Fibroblast of mammary gland (primary cell): ENCODE results near the gene SERPINB5.

Experiments used
- DNase-seq: peaks from one replicate; pipeline ENCODE4 v3.0.0-alpha.2; 2010; ENCODE audit warnings: low read depth
- H3K4me3 ChIP-seq: 2 replicates; pipeline ENCODE4 v1.5.1; 2011; ENCODE audit warnings: low read depth, mild to moderate bottlenecking, low read length, moderate library complexity; ENCODE audit not compliant: control insufficient read depth
- TF ChIP-seq, protein P1 (sequence below): conservative IDR thresholded peaks from 2 replicates; pipeline ENCODE4 v1.5.1; 2011; ENCODE audit warnings: low read depth, low read length, inconsistent platforms; ENCODE audit not compliant: control insufficient read depth, insufficient read depth

SERPINB5 gene

DNA sequence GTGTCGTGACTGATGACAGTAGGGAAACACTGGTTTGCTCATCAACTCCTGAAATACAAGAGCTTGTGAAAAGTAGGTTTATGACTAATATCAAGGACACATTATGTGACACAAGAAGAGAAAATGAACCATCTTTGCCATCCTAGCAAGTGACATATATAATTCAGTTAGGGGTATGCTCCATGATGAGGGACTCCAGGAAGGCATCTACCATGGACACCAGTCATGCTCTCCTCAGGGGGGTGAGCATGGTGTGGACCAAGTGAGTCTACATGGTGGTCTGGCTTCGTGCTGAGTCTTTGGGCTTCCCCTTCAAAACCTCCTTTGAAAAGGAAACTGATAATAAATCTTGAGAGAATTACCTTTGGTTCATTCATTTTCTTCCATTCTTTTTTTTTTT, 11.7 kb upstream of the SERPINB5 start:
- TF ChIP-seq, protein P1, sequence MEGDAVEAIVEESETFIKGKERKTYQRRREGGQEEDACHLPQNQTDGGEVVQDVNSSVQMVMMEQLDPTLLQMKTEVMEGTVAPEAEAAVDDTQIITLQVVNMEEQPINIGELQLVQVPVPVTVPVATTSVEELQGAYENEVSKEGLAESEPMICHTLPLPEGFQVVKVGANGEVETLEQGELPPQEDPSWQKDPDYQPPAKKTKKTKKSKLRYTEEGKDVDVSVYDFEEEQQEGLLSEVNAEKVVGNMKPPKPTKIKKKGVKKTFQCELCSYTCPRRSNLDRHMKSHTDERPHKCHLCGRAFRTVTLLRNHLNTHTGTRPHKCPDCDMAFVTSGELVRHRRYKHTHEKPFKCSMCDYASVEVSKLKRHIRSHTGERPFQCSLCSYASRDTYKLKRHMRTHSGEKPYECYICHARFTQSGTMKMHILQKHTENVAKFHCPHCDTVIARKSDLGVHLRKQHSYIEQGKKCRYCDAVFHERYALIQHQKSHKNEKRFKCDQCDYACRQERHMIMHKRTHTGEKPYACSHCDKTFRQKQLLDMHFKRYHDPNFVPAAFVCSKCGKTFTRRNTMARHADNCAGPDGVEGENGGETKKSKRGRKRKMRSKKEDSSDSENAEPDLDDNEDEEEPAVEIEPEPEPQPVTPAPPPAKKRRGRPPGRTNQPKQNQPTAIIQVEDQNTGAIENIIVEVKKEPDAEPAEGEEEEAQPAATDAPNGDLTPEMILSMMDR, result no peak
- no peak overlapping the region for H3K4me3 ChIP-seq

DNA sequence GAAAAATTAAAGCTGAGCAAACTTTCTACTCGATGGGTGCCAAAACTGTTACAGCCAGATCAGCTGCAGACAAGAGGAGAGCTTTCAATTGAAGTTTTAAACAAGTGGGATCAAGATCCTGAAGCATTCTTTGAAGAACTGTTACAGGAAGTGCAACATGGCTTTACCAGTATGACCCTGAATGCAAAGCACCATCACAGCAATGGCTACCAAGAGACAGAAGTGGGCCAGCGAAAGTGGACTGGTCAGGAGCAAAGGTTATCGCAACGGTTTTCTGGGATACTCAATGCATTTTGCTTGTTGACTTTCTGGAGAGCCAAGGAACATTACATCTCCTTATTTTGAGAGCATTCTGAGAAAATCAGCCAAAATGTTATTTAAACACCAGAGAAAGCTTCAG, 9.1 kb upstream of the SERPINB5 start:
- TF ChIP-seq, protein P1, result no peak
- no peak for DNase-seq
- no peak overlapping the region for H3K4me3 ChIP-seq

More for the DNA sequence above, 11.7 kb upstream of the SERPINB5 start:
- no peak for DNase-seq

DNA sequence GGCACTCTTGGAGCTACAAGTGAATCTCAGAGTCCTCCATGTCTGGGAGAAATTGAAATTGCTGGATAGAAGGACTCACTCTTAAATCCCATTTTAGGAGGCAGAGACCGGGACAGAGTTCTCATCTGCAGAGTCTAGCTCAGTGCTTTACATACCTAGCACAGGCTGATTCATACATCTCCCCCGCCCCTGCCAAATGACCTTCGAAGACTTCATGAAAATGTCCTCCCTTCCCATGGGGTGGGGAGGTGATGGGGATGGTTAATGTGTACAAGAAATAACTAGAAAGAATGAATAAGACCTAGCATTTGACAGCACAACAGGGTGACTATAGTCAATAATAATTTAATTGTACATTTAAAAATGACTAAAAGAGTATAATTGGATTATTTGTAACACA, 8.2 kb upstream of the SERPINB5 start:
- TF ChIP-seq, protein P1, result no peak
- H3K4me3 ChIP-seq, result no peak overlapping the region
- no peak for DNase-seq

DNA sequence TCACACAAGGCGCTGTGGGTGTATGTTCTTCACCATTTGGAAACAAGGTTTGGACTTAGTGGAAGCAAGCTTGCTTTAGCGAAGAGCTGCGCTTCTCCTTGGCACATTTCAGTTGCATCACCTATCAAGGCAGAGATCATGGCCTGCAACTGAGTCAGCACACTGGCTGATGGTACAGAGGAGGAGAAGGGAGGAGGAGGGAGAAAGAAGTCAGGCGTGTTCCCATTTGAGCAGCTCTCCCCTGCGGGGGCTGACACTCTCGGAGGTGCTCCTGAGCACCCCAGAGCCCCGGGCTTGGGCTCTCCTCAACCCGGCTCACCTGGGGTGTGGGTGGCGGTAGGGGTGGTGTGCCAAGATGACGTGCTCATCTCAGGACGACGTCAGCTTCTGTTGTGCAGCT, 6.0 kb upstream of the SERPINB5 start:
- H3K4me3 ChIP-seq, result no peak overlapping the region
- TF ChIP-seq, protein P1, result no peak
- no peak for DNase-seq

DNA sequence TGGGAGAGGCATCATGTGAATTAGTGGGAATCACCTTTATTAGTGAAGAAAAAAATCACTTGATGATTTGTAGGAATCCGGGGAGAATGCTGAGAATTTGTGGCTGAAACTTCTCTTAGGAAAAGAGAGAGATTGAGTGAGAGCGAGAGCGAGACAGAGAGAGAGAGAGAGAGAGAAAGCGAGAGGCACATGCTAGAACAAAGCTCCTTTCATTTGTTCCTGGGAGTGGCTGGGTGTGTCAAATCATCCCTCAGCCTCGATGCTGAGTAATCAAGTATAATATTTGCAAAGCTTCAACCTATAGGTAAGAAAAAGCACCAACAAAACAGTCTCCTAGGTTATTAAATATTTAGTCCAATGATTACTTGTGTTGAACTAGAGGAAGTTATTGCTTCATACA, 4.4 kb upstream of the SERPINB5 start:
- TF ChIP-seq, protein P1, result no peak
- DNase-seq, result no peak
- no peak overlapping the region for H3K4me3 ChIP-seq

DNA sequence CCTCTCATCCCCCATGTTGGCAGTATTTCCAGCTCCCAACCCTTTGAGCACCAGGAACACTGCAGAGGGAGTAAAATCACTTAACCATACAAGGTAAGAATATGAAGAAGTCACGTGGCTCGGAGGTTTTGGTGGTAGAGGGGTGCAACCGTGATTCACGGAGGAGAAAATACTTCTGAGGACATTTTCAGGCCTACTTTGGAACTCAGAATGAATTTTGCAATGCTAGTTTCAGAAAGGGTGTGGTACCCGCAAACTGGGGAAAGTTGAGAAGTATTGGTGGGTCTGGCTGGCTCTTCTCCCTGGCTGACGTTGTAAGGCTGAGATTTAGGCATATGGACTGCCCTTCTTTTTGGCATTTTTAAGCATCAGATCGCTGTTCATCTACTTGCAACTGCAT, 442 bp downstream of the SERPINB5 start:
- H3K4me3 ChIP-seq, result no peak overlapping the region
- no peak for DNase-seq
- TF ChIP-seq, protein P1, result no peak

DNA sequence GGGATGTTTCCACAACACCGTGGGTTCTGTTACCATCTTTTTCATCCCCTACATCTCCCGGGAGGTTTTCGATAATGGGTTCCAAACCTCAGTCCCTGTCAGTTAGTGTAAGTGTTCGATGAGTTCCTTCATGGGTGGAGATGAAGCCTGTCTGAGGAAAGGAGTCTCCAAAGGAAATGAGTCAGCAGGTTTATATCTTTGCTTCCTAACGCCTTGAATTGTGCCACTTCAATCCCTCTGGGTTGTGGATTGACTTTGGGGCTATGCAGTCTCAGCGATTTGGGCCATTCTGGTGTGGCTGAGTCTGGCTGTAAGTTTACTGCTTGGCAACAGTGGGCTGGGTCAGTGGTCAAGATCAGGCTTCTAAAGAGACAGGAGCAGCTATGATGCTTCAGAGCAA, 1.2 kb downstream of the SERPINB5 start:
- H3K4me3 ChIP-seq, result no peak overlapping the region
- TF ChIP-seq, protein P1, result no peak
- no peak for DNase-seq
